WTC11 (cell line): ENCODE measurements around the gene GPR18. TPM values are rescaled to one million over a fixed set of nuclear protein-coding genes. Genes with fewer than 3 reads are reported as not detected.

ENCODE experiments used
- ATAC-seq: fragments of 200-7000 bp; cut with Tn5 transposase; 2 replicates; pipeline ENCODE4 v1.10.0; 2021; ENCODE audit warnings: mild to moderate bottlenecking, moderate library complexity
- CTCF ChIA-PET: fragments of 300-600 bp; sonication (Branson Sonifier 250); formaldehyde crosslinking; loops from one replicate; lab custom pipeline; 2021; ENCODE audit warnings: antibody characterized with exemption; lab: Charles Lee
- POLR2A ChIA-PET: fragments of 350-600 bp; sonication (Branson Sonifier 250); formaldehyde crosslinking; loops from one replicate; lab custom pipeline; 2021; ENCODE audit warnings: antibody characterized with exemption; lab: Charles Lee
- DNase-seq: peaks from one replicate; pipeline ENCODE4 v3.0.0; 2021; ENCODE audit warnings: low spot score
- H3K27ac Mint-ChIP-seq: 2 replicates; pipeline ENCODE4 v1.8.0; 2021; ENCODE audit warnings: mixed read lengths
- H3K27me3 Mint-ChIP-seq: 2 replicates; pipeline ENCODE4 v1.8.0; 2021; ENCODE audit warnings: low read depth, mild to moderate bottlenecking, moderate library complexity, mixed read lengths
- H3K36me3 Mint-ChIP-seq: 2 replicates; pipeline ENCODE4 v1.8.0; 2021; ENCODE audit warnings: mixed read lengths
- H3K4me1 Mint-ChIP-seq: 2 replicates; pipeline ENCODE4 v1.8.0; 2022; ENCODE audit warnings: mixed read lengths
- H3K4me3 Mint-ChIP-seq: 2 replicates; pipeline ENCODE4 v1.8.0; 2021; ENCODE audit warnings: mild to moderate bottlenecking, moderate library complexity, mixed read lengths
- H3K9me3 Mint-ChIP-seq: 2 replicates; pipeline ENCODE4 v1.8.0; 2021; ENCODE audit warnings: mixed read lengths
- ATF1 ChIP-seq: sonication (generic); formaldehyde crosslinking; IDR thresholded peaks from 2 replicates; pipeline ENCODE4 v1.8.1; 2023; ENCODE audit warnings: mild to moderate bottlenecking, moderate library complexity, missing genetic modification reagents
- CREM ChIP-seq: sonication (generic); formaldehyde crosslinking; IDR thresholded peaks from 2 replicates; pipeline ENCODE4 v1.8.1; 2022; ENCODE audit warnings: mild to moderate bottlenecking, missing genetic modification reagents, moderate library complexity
- ELF4 ChIP-seq: sonication (generic); formaldehyde crosslinking; IDR thresholded peaks from 2 replicates; pipeline ENCODE4 v1.8.1; 2022; ENCODE audit warnings: low read depth, mild to moderate bottlenecking, moderate library complexity, missing genetic modification reagents
- EMX1 ChIP-seq: fragments of 250-450 bp; sonication (Bioruptor Pico); IDR thresholded peaks from 2 replicates; pipeline ENCODE4 v1.8.0; 2021; ENCODE audit warnings: mild to moderate bottlenecking
- FOXK1 ChIP-seq: sonication (generic); formaldehyde crosslinking; IDR thresholded peaks from 2 replicates; pipeline ENCODE4 v1.8.0; 2022; ENCODE audit warnings: mild to moderate bottlenecking, moderate library complexity, missing genetic modification reagents
- GTF2I ChIP-seq: fragments of 250-450 bp; sonication (Bioruptor Pico); conservative IDR thresholded peaks from 2 replicates; pipeline ENCODE4 v1.4.0; 2021; ENCODE audit warnings: mild to moderate bottlenecking
- JAZF1 ChIP-seq: fragments of 250-450 bp; sonication (Bioruptor Pico); IDR thresholded peaks from 2 replicates; pipeline ENCODE4 v1.9.0; 2021; ENCODE audit warnings: moderate library complexity, mild to moderate bottlenecking, inconsistent platforms
- KAT7 ChIP-seq: sonication (generic); formaldehyde crosslinking; IDR thresholded peaks from 2 replicates; pipeline ENCODE4 v1.8.1; 2023; ENCODE audit warnings: missing genetic modification reagents, mild to moderate bottlenecking, borderline replicate concordance
- MYBL2 ChIP-seq: sonication (generic); formaldehyde crosslinking; IDR thresholded peaks from 2 replicates; pipeline ENCODE4 v1.8.1; 2023; ENCODE audit warnings: mild to moderate bottlenecking, moderate library complexity, missing genetic modification reagents
- NR1H2 ChIP-seq: sonication (generic); formaldehyde crosslinking; IDR thresholded peaks from 2 replicates; pipeline ENCODE4 v1.9.0; 2021; ENCODE audit warnings: mild to moderate bottlenecking, moderate library complexity, missing genetic modification reagents
- PRRX2 ChIP-seq: fragments of 250-450 bp; sonication (Bioruptor Pico); IDR thresholded peaks from 2 replicates; pipeline ENCODE4 v1.8.0; 2021; ENCODE audit warnings: mild to moderate bottlenecking
- SMAD3 ChIP-seq: sonication (generic); formaldehyde crosslinking; IDR thresholded peaks from 2 replicates; pipeline ENCODE4 v1.8.0; 2022; ENCODE audit warnings: missing genetic modification reagents, mild to moderate bottlenecking, borderline replicate concordance
- TCF7 ChIP-seq: sonication (generic); formaldehyde crosslinking; IDR thresholded peaks from 2 replicates; pipeline ENCODE4 v1.8.0; 2022; ENCODE audit warnings: mild to moderate bottlenecking, low read depth, missing genetic modification reagents, moderate library complexity
- ZBTB21 ChIP-seq: sonication (generic); formaldehyde crosslinking; IDR thresholded peaks from 2 replicates; pipeline ENCODE4 v1.8.1; 2023; ENCODE audit warnings: mild to moderate bottlenecking, missing genetic modification reagents, borderline replicate concordance
- total RNA-seq: library from RNA; stranded (reverse); gene quantifications from 3 replicates; pipeline ENCODE4 v1.2.3, GENCODE V29; 2021
- TF ChIP-seq, protein P1 (sequence below): sonication (generic); formaldehyde crosslinking; IDR thresholded peaks from 2 replicates; pipeline ENCODE4 v1.8.1; 2022; ENCODE audit warnings: missing genetic modification reagents, borderline replicate concordance
- TF ChIP-seq, protein P2 (sequence below): fragments of 250-450 bp; sonication (Bioruptor Pico); IDR thresholded peaks from 2 replicates; pipeline ENCODE4 v1.8.0; 2021; ENCODE audit warnings: mild to moderate bottlenecking
- TF ChIP-seq, protein P3 (sequence below): sonication (generic); formaldehyde crosslinking; IDR thresholded peaks from 2 replicates; pipeline ENCODE4 v1.8.1; 2022; ENCODE audit warnings: mild to moderate bottlenecking, missing genetic modification reagents, moderate library complexity, borderline replicate concordance
- TF ChIP-seq, protein P4 (sequence below): fragments of 250-450 bp; sonication (Bioruptor Pico); IDR thresholded peaks from 2 replicates; pipeline ENCODE4 v2.1.2; 2022; ENCODE audit warnings: mild to moderate bottlenecking, moderate library complexity
- TF ChIP-seq, protein P5 (sequence below): sonication (generic); formaldehyde crosslinking; IDR thresholded peaks from 2 replicates; pipeline ENCODE4 v1.8.1; 2023; ENCODE audit warnings: mild to moderate bottlenecking, missing genetic modification reagents

GPR18 gene
- total RNA-seq, 1 experiment from 2014 or later = 0.09 TPM

DNA sequence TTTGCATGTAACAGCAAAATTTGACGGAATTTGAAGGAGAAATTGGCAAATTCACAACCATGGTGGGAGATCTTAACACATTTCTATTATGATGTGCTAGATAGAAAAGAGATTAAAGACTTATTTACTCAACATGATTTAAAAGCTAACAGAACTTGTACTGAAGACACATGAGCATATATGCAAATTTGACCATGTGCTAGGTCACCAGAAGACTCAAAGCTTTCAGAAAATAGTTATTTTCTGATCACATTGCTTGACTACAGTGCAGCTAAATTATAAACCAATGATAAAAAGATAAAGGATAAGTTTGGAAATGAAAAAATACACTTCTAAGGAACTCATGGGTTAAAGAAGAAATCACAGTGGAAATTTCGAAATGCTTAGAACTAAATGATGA lies 39.9 kb upstream of the GPR18 start:
- ChIA-PET CTCF (no interaction called here), POLR2A (no interaction called here)
- Mint-ChIP-seq H3K9me3 (no peaks in the 10 kb centered on the region), H3K36me3 (no peaks in the 10 kb centered on the region), H3K27me3 (no peaks in the 10 kb centered on the region), H3K27ac (no peak overlapping the region), H3K4me3 (no peak overlapping the region), H3K4me1 (peaks cover 8% of the 10 kb centered on the region)
- ATAC-seq (no peak), DNase-seq (no peak)
- TF ChIP-seq, protein P1, sequence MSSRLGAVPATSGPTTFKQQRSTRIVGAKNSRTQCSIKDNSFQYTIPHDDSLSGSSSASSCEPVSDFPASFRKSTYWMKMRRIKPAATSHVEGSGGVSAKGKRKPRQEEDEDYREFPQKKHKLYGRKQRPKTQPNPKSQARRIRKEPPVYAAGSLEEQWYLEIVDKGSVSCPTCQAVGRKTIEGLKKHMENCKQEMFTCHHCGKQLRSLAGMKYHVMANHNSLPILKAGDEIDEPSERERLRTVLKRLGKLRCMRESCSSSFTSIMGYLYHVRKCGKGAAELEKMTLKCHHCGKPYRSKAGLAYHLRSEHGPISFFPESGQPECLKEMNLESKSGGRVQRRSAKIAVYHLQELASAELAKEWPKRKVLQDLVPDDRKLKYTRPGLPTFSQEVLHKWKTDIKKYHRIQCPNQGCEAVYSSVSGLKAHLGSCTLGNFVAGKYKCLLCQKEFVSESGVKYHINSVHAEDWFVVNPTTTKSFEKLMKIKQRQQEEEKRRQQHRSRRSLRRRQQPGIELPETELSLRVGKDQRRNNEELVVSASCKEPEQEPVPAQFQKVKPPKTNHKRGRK = no peak
- TF ChIP-seq SMAD3 (CRISPR knock-in tag) (no peak), ELF4 (CRISPR knock-in tag) (no peak), KAT7 (CRISPR knock-in tag) (no peak), MYBL2 (CRISPR knock-in tag) (no peak)
- TF ChIP-seq, protein P2, sequence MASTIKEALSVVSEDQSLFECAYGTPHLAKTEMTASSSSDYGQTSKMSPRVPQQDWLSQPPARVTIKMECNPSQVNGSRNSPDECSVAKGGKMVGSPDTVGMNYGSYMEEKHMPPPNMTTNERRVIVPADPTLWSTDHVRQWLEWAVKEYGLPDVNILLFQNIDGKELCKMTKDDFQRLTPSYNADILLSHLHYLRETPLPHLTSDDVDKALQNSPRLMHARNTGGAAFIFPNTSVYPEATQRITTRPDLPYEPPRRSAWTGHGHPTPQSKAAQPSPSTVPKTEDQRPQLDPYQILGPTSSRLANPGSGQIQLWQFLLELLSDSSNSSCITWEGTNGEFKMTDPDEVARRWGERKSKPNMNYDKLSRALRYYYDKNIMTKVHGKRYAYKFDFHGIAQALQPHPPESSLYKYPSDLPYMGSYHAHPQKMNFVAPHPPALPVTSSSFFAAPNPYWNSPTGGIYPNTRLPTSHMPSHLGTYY (CRISPR knock-in tag) = no peak

DNA sequence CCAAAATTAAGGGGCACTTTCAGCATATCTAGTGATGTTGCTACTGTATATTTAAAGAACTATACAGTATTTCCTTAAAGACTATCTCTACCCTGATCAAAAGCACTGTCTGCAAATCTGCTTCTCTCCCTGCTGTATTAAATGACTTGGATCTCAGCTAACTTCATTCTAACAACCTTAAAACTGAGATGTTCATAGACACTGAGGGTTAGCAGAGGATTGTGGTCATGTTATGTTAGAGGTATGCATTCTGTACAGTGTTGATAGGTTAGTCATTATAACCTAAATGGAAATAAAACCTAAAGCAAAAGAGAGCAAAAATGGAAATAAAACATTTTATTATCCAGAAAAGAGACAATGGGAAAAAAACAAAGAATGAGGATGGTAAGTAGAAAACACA lies 39.2 kb upstream of the GPR18 start:
- Mint-ChIP-seq H3K9me3 (no peaks in the 10 kb centered on the region), H3K4me1 (peaks cover 8% of the 10 kb centered on the region), H3K4me3 (no peak overlapping the region), H3K27ac (no peak overlapping the region)
- no peak for DNase-seq
- no peak for ATAC-seq
- CTCF ChIA-PET = interaction anchor here (0.5 kb wide), 1 partner anchor 10 kb away, joined by 5 read pairs; no protein-coding TSS in a partner anchor
- TF ChIP-seq GTF2I (CRISPR knock-in tag) (no peak), ZBTB21 (CRISPR knock-in tag) (no peak), JAZF1 (no peak), FOXK1 (CRISPR knock-in tag) (no peak), PRRX2 (CRISPR knock-in tag) (no peak), NR1H2 (CRISPR knock-in tag) (no peak)
- TF ChIP-seq, protein P3, sequence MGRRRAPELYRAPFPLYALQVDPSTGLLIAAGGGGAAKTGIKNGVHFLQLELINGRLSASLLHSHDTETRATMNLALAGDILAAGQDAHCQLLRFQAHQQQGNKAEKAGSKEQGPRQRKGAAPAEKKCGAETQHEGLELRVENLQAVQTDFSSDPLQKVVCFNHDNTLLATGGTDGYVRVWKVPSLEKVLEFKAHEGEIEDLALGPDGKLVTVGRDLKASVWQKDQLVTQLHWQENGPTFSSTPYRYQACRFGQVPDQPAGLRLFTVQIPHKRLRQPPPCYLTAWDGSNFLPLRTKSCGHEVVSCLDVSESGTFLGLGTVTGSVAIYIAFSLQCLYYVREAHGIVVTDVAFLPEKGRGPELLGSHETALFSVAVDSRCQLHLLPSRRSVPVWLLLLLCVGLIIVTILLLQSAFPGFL (CRISPR knock-in tag) = no peak
- TF ChIP-seq, protein P4, sequence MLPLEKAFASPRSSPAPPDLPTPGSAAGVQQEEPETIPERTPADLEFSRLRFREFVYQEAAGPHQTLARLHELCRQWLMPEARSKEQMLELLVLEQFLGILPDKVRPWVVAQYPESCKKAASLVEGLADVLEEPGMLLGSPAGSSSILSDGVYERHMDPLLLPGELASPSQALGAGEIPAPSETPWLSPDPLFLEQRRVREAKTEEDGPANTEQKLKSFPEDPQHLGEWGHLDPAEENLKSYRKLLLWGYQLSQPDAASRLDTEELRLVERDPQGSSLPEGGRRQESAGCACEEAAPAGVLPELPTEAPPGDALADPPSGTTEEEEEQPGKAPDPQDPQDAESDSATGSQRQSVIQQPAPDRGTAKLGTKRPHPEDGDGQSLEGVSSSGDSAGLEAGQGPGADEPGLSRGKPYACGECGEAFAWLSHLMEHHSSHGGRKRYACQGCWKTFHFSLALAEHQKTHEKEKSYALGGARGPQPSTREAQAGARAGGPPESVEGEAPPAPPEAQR (CRISPR knock-in tag) = no peak
- TF ChIP-seq, all 79 proteins: peak for 0
- Mint-ChIP-seq H3K36me3 (no peaks in the 10 kb centered on the region), H3K27me3 (no peaks in the 10 kb centered on the region)
- POLR2A ChIA-PET = no interaction called here

DNA sequence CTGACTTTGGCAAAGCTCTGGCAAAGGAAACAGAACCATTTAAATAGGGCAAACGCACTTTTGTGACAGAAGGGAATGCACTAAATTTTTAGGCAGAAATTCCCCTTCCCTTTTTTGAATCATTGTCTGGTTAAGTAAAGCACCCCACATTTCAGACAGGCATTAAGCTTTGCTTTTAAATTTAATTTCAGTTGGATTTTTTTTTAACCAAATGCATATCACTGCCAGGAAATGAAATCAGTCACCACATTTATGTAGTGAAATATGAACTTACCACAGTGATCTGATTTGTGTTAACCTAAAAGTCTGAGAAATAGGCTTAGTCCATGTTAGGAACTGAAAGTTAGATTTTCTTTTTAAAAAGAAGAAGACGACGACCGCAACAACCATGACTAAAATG lies 38.2 kb upstream of the GPR18 start:
- DNase-seq (no peak), ATAC-seq (no peak)
- Mint-ChIP-seq H3K36me3 (no peaks in the 10 kb centered on the region), H3K27me3 (no peaks in the 10 kb centered on the region), H3K27ac (no peak overlapping the region), H3K4me3 (no peak overlapping the region), H3K9me3 (no peaks in the 10 kb centered on the region), H3K4me1 (peaks cover 8% of the 10 kb centered on the region)
- ChIA-PET POLR2A (no interaction called here), CTCF (no interaction called here)
- TF ChIP-seq CREM (CRISPR knock-in tag) (no peak), ATF1 (CRISPR knock-in tag) (no peak), EMX1 (no peak), TCF7 (CRISPR knock-in tag) (no peak)
- TF ChIP-seq, protein P5, sequence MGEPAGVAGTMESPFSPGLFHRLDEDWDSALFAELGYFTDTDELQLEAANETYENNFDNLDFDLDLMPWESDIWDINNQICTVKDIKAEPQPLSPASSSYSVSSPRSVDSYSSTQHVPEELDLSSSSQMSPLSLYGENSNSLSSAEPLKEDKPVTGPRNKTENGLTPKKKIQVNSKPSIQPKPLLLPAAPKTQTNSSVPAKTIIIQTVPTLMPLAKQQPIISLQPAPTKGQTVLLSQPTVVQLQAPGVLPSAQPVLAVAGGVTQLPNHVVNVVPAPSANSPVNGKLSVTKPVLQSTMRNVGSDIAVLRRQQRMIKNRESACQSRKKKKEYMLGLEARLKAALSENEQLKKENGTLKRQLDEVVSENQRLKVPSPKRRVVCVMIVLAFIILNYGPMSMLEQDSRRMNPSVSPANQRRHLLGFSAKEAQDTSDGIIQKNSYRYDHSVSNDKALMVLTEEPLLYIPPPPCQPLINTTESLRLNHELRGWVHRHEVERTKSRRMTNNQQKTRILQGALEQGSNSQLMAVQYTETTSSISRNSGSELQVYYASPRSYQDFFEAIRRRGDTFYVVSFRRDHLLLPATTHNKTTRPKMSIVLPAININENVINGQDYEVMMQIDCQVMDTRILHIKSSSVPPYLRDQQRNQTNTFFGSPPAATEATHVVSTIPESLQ (CRISPR knock-in tag) = no peak
